GM19035 (cell line): ENCODE results near the gene SPAG9.

ENCODE experiments used
- ATAC-seq: cut with Tn5 transposase; IDR thresholded peaks from one replicate; pipeline ENCODE4 v1.9.1; 2021; ENCODE audit not compliant: unreplicated experiment

The SPAG9 gene

GRCh38 chr17:51044976-51045375 lies 75.7 kb downstream of the SPAG9 start:
- ATAC-seq, result no peak

DNA sequence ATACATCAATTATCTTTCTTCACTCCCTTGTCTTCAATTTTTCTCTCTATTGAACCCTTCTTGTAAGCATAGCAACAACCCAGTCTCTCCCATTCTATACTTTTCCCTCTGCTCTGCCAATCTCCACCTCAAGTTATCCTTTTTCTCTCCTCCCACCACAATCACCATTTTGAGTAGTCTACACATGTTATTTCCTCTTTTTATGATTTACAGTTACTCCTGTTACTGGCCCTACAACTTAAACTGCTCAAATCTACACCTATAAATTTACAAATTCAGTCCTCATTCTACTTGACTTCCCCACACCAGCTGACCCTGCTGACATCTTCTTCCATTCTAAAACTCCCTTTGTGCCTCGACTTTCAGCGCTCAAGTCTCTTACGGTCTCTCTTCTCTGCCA lies 84.6 kb downstream of the SPAG9 start:
- no peak for ATAC-seq

DNA sequence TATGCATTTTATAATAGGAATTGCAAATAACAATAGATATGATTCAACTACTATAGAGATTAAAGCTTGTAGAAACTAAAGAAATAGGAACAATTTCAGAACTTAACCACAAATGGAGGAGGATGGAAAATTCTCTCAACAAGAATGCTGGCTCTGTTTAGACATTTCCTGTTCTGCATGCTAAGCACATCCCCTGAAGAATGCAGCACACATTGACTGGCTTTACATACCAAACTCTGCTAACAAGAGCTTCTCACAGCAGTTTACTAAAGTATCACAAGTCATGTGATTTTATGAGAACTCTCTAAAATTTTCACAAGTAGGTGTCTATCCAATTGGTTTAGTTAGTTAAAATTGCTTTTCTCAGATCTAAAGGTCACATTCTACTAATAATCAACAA lies 85.2 kb downstream of the SPAG9 start:
- no peak for ATAC-seq

- ATAC-seq, result no peak
Observed at GRCh38 chr17:51034800-51035199, 85.9 kb downstream of the SPAG9 start.

GRCh38 chr17:51032850-51033249 lies 87.8 kb downstream of the SPAG9 start:
- no peak for ATAC-seq

DNA sequence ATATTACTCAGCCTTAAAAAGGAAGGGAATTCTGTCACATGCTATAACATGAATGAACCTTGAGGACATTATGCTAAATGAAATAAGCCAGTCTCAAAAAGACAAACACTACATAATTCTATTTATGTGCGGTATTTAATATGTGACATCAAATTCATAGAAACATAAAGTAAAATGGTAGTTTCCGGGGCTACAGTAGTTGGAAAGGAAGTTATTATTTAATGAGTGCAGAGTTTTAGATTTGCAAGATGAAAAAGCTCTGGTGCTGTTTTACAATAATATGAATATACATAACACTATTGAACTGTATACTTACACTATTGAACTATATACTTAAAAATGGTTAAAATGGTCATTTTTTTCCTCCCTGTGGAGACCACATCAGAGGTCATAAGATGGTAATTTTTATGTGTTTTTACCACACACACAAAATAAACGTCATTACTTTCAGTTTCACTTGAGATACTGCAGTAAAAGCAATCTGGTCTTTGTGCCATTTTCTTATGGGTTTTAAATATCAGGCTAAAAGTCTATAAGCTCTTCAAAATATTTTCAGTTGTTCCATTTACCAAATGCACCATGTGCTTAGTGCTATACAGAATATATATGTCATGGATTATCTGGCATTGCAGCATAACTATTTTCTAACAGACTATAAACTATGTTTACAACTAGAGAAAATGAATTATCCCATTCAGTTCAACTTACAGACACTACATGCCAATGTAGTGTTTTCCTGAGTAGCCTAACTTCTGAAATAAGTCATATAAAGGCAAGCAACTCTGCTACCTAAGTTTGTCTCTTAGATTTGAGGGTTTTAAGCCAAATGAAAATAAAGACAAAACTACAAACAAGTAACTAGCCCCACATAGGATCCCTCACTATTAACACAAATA lies 90.9 kb downstream of the SPAG9 start:
- no peak for ATAC-seq

DNA sequence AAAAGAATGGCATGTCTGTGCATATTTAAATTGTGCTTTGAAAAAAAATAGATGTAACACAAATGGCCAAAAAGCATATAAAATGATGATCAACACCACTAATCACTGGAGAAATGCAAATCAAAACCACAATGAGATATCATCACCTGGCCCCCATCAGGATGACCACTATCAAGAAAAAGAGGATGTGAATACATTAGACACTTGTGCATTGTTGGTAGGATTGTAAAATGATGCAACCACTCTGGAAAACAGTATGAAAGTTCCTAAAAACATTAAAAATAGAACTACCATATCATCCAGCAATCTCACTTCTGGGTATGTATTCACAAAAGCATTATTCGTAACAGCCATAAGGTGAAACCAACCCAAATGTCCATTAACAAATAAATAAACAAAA lies 91.5 kb downstream of the SPAG9 start:
- ATAC-seq, result no peak

DNA sequence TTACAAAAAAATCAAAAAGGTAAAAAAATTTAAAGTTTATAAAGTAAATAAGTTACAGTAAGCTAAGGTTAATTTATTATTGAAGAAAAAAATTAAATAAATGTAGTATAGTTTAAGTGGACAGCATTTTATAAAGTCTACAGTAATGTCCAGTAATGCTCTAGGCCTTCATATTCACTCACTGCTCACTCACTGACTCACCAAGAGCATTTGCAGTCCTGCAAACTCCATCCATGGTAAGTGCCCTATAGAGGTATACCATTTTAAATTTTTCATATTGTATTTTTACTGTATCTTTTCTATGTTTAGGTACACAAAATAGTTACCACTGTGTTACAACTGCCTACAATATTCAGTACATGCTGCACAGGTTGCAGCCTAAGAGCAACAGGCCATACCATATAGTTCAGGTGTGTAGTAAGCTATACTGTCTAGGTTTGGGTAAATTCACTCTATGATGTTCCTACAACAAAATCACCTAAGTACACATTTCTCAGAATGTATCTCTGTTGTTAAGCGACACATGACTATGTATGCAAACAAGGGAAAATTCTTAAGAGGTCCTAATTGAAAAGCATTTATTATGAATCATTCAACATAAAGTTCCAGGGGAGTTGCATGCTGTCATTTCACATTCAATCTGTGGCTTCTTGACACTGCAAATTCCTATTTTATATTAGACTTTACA lies 92.3 kb downstream of the SPAG9 start:
- ATAC-seq, result no peak

DNA sequence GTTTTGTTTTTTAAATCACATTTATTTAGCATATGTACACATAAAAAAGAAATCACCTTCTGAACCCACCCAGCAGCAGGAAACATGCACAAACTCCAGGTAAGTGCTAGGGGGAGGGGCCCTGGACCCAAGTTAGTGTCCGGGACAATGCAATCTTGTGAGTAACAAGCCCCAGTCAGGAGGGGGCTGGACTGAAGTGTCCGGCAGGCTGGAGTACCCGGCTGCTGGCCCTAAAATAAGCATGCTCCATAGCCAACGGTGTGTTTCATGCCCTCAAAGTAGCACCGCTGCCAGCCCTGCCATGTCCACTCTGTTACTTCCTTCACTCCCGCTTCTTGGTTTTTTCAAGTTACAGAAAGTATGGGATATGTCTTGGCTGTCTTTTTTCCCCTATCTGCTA lies 102.1 kb downstream of the SPAG9 start:
- no peak for ATAC-seq

GRCh38 chr17:51017270-51017669 lies 103.4 kb downstream of the SPAG9 start:
- no peak for ATAC-seq

DNA sequence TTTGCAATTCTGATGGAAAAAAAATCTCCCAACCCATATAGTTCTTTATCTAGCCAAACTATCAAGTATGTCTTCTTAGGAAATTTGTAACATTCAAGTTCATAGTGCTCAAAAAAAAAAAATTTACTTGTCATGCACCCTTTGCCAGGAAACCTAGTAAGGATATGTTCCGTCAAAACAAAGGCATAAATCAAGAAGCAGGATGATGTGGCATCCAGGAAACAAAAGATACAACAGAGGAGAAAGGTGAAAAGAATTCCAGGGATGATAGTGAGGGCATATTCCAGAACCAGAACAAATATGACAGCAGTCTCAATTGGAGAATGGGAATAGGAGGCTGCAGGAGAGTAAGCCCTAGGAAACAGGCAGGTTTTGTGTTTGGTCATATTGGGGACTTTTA lies 104.6 kb downstream of the SPAG9 start:
- no peak for ATAC-seq

- no peak for ATAC-seq
Observed at GRCh38 chr17:51015145-51015558, 105.5 kb downstream of the SPAG9 start.

GRCh38 chr17:51014129-51014528 lies 106.5 kb downstream of the SPAG9 start:
- no peak for ATAC-seq

GRCh38 chr17:51013322-51013721 lies 107.3 kb downstream of the SPAG9 start:
- no peak for ATAC-seq

GRCh38 chr17:51012538-51012937 lies 108.1 kb downstream of the SPAG9 start:
- no peak for ATAC-seq

- no peak for ATAC-seq
Observed at GRCh38 chr17:51010173-51010675, 110.4 kb downstream of the SPAG9 start.

- no peak for ATAC-seq
Observed at GRCh38 chr17:51006601-51007000, 114.1 kb downstream of the SPAG9 start.

DNA sequence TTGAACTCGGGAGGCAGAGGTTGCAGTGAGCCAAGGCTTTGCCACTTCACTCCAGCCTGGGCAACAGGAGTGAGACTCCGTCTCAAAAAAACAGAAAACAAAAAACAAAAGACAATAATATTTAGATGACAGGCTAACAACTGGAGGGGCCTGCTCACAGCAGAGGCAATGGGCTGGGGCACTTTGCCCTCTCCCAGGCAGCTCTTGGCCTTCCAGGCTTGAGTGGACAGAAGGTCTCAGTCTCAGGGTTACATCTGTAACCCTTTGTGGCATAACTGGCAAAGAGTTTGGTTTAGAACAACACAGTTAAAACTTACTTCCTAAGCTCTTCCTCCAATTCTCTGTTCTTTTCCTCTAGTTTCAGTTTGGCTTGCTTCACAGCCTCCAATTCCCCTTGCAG lies 114.9 kb downstream of the SPAG9 start:
- no peak for ATAC-seq

DNA sequence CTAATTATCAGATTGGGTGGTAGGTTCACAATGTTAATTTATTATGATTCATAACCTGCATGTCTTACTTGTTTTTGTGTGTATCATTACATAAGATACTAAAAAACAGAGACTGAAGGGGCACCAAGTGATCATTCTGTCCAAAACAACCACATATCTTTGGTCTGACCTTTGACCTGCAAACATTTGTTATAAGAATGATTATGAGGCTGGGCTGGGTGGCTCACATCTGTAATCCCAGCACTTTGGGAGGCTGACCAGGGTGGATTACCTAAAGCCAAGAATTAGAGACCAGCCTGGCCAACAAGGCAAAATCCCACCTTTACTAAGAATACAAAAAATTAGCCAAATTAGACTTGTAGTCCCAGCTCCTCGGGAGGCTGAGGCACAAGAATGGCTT lies 116.4 kb downstream of the SPAG9 start:
- ATAC-seq, result no peak

DNA sequence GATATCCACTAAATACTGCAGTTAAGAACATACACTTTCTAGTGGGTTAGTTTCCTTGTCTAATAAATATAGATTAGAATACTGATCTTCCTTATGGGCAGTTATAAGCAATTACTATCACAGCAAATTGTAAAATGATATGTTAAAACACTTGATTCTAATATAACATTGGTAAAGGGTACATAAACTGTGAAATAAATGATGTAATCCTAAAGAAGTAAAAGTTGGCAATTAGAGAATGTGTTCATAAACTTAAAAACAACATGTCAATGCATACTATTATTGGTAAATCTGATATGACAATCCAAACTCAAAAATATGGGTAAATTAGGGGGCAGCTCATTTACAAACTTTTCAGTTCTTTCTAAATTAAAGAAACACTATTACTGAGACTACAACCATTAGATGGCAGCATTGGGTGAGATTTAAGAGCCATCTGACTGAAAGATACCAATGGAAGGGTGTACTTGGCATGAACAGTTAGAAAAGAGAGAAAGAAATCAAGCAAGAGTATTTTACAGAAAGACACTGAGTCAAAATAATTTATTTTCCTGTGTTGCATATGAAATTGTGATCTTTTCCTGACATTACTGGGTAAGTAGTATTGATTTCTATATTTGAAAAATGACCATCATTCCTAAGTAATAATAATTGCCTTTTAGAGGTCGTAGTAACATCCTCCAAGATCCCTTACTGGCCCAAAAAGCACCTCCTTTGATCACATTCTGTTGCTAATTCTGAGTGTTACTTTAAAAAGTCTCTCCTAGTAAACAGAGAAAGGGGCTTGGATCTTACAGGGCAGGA lies 119.6 kb downstream of the SPAG9 start:
- no peak for ATAC-seq

DNA sequence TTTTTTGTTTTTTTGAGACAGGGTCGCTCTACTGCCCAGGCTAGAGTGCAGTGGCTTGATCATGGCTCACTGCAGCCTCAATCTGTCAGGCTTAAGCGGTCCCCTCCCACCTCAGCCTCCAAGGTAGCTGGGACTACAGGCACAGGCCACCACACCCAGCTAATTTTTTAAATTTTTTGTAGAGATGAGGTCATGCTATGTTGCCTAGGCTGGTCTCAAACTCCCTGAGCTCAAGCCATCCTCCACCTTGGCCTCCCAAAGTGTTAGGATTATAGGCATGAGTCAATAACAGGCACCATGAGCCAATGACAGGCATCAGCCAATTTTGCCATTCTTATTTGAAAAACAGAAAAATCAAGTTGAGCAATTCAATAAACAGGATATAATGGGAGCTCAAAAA lies 125.0 kb downstream of the SPAG9 start:
- ATAC-seq, result no peak
